ENCODE data around the gene ATP11A. TPM values are rescaled to one million over a fixed set of nuclear protein-coding genes. Genes with fewer than 3 reads are reported as not detected.

ATP11A gene
- total and polyA plus RNA-seq, 2 donors (not counting 3 experiments of a cell fraction or from before 2014, with no cell fraction given), result 16.5 to 88.1 TPM

GRCh38 chr13:112711528-112712265, 21.9 kb downstream of the ATP11A start:
- peak; percentile 100 for FAIRE-seq
- peak; percentile 99 for DNase-seq (ENCODE audit: low read depth, low spot score)
- no peaks in the 10 kb centered on the region for H3K9me1 ChIP-seq (replicated peaks; ENCODE audit: control insufficient read depth, extremely low read depth, insufficient read depth, low read length)
- H3K4me2 ChIP-seq (ENCODE audit: insufficient read depth, low read length), result peak overlapping the region; percentile 70
- no peaks in the 10 kb centered on the region for H3K27me3 ChIP-seq (ENCODE audit: control insufficient read depth in 2 of 2, insufficient read depth in 2 of 2, low read length in 2 of 2)
- dilution Hi-C loops (cut with MboI; ENCODE audit: extremely low pct_ligation_motif_present, low sequenced_read_pairs) (no loop called here), intact Hi-C loops (cut with micrococcal nuclease) (loop anchor here (1.0 to 5.0 kb wide), 4 partner anchors 10 to 71 kb away; no protein-coding TSS in a partner anchor)
- H3K9me3 ChIP-seq (replicated peaks; ENCODE audit: control insufficient read depth, insufficient read depth, low read length), result no peaks in the 10 kb centered on the region
- H3K79me2 ChIP-seq (ENCODE audit: control insufficient read depth, insufficient read depth, low read length), result peaks cover 27% of the 10 kb centered on the region
- no peak overlapping the region for H2AFZ ChIP-seq (ENCODE audit: low read depth, low read length)
- H3K4me3 ChIP-seq (replicated peaks in 1 of 3; ENCODE audit: insufficient read depth in 1 of 3, low read depth in 1 of 3, low read length in 3 of 3), result peak overlapping the region in 1 of 3 experiments; percentile 24
- peaks cover 27% of the 10 kb centered on the region for H3K4me1 ChIP-seq (ENCODE audit: control insufficient read depth, extremely low read depth, insufficient read depth, low read length)
- ChIA-PET CTCF (interaction anchor here (0.8 to 1.3 kb wide), 5 partner anchors 8 to 174 kb away, joined by 3 to 6 read pairs (median 3); no protein-coding TSS in a partner anchor), POLR2A (interaction anchor here (0.9 kb wide), 1 partner anchor 22 kb away, joined by 3 read pairs; no protein-coding TSS in a partner anchor)
- BruUV-seq (replicated peaks), result no TSS peak
- no peaks in the 10 kb centered on the region for H3K36me3 ChIP-seq (ENCODE audit: control insufficient read depth in 2 of 2, extremely low read depth in 1 of 2, insufficient read depth in 2 of 2, low read length in 2 of 2)
- no peaks in the 10 kb centered on the region for H4K20me1 ChIP-seq (replicated peaks; ENCODE audit: control insufficient read depth, extremely low read depth, insufficient read depth, low read length)
- H3K9ac ChIP-seq (replicated peaks; ENCODE audit: extremely low read depth, insufficient read depth, low read length), result peak overlapping the region; percentile 69
- peak overlapping the region; percentile 91 for H3K27ac ChIP-seq (ENCODE audit: insufficient read depth, low read depth, low read length)
- TF ChIP-seq, protein P1, sequence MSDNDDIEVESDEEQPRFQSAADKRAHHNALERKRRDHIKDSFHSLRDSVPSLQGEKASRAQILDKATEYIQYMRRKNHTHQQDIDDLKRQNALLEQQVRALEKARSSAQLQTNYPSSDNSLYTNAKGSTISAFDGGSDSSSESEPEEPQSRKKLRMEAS (IDR thresholded peaks at IDR 0.05; ENCODE audit: insufficient read depth, insufficient read length), result peak; percentile 96
- TF ChIP-seq FOS (IDR thresholded peaks at IDR 0.05; ENCODE audit: borderline replicate concordance, insufficient read depth, low read length), result peak; percentile 94
- peak; percentile 85 for TF ChIP-seq POLR2AphosphoS5 (IDR thresholded peaks at IDR 0.05; ENCODE audit: insufficient read depth, low read depth, low read length)
- TF ChIP-seq JUN (IDR thresholded peaks at IDR 0.05; ENCODE audit: borderline replicate concordance, insufficient read depth, insufficient read length, low read depth), result peak; percentile 91
- no peak for TF ChIP-seq MYC (IDR thresholded peaks at IDR 0.05; ENCODE audit: low read depth, low read length)
- TF ChIP-seq POLR2A (IDR thresholded peaks at IDR 0.05; ENCODE audit: low read depth, low read length), result peak; percentile 24
- no peak for TF ChIP-seq EZH2 (IDR thresholded peaks at IDR 0.05; ENCODE audit: borderline replicate concordance, low read depth, low read length, severe bottlenecking)
- TF ChIP-seq, protein P2, sequence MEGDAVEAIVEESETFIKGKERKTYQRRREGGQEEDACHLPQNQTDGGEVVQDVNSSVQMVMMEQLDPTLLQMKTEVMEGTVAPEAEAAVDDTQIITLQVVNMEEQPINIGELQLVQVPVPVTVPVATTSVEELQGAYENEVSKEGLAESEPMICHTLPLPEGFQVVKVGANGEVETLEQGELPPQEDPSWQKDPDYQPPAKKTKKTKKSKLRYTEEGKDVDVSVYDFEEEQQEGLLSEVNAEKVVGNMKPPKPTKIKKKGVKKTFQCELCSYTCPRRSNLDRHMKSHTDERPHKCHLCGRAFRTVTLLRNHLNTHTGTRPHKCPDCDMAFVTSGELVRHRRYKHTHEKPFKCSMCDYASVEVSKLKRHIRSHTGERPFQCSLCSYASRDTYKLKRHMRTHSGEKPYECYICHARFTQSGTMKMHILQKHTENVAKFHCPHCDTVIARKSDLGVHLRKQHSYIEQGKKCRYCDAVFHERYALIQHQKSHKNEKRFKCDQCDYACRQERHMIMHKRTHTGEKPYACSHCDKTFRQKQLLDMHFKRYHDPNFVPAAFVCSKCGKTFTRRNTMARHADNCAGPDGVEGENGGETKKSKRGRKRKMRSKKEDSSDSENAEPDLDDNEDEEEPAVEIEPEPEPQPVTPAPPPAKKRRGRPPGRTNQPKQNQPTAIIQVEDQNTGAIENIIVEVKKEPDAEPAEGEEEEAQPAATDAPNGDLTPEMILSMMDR (IDR thresholded peaks at IDR 0.05; ENCODE audit: extremely low read depth in 1 of 2, insufficient read depth in 1 of 2, low read depth in 1 of 2, low read length in 2 of 2), result peak; percentile 8 to 20
- TF ChIP-seq GATA2 (IDR thresholded peaks at IDR 0.05; ENCODE audit: insufficient read depth, insufficient read length, low read depth, low read length), result peak; percentile 93

Measured in endothelial cell of umbilical vein (primary cell).